Adrenal gland (tissue), 5 donors: ENCODE data around the gene OPRL1.

Source experiments
- POLR2A ChIP-seq, 2 donors: fragments of 450-650 bp; IDR thresholded peaks; one replicate each; pipeline ENCODE4 v1.6.1; 2017; ENCODE audit warnings: antibody characterized with exemption in 2 of 2, mild to moderate bottlenecking in 2 of 2, moderate library complexity in 1 of 2
- TF ChIP-seq, protein P1 (sequence below), 6 experiments: fragments of 450-650 bp in 4 of 6; fragments of 200-600 bp in 2 of 6; sonication (generic) in 1 of 6; IDR thresholded peaks; 1 replicate in 5 of 6; 2 replicates in 1 of 6; pipeline versions ENCODE4 v1.5.1 to v1.8.0; 2016 to 2021; ENCODE audit warnings: antibody characterized with exemption in 6 of 6, mild to moderate bottlenecking in 2 of 6, moderate library complexity in 1 of 6
- donor health status: DM: no; HTN: no; CAD: no.

DNA sequence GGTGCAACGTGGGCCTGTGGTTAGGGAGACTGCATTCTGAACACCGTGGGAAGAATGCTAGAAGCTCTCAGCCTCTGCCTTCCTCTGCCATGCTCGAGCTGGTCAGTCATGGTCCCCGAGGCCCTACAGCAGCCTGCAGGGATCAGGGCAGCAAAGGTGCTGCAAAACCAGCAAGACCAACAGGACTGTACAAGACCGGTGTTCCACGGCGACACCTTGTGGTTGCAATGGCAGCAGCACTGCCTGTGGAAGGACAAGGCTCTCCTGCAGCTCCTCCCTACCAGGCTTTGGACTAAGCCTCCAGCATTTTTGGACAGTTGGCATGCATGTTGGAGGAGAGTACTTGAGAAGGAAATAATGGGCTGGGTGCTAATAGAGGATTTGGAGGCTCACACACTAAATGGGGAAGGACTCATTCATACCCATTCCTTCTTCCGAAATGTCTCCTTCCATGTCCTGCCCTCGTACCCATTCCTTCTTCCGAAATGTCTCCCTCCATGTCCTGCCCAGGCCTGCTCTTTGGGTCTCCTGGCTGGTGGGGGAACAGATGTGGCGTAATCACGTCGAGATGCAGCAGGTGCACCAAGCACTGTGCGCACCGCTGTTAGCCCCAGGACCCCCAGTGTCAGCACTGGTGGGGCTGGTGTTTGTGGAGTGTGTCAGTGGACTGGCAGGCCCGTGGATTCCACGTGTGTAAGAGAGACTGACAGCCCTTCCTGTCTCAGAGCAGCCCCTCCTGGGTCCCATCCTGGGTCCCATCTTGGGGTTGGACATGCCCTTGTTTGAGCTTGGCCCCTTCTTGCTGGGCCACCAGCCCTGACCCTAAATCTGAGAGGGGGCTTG lies 65.8 kb downstream of the OPRL1 start:
- TF ChIP-seq, protein P1, sequence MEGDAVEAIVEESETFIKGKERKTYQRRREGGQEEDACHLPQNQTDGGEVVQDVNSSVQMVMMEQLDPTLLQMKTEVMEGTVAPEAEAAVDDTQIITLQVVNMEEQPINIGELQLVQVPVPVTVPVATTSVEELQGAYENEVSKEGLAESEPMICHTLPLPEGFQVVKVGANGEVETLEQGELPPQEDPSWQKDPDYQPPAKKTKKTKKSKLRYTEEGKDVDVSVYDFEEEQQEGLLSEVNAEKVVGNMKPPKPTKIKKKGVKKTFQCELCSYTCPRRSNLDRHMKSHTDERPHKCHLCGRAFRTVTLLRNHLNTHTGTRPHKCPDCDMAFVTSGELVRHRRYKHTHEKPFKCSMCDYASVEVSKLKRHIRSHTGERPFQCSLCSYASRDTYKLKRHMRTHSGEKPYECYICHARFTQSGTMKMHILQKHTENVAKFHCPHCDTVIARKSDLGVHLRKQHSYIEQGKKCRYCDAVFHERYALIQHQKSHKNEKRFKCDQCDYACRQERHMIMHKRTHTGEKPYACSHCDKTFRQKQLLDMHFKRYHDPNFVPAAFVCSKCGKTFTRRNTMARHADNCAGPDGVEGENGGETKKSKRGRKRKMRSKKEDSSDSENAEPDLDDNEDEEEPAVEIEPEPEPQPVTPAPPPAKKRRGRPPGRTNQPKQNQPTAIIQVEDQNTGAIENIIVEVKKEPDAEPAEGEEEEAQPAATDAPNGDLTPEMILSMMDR (IDR thresholded peaks at IDR 0.05), result no peak
- no peak for TF ChIP-seq POLR2A (IDR thresholded peaks at IDR 0.05)
